HEK293 (cell line): ENCODE measurements around the gene AKR1B15.

Source experiments
- GFI1B ChIP-seq: fragments of 450-650 bp; formaldehyde crosslinking; IDR thresholded peaks from 2 replicates; pipeline ENCODE4 v1.5.1; 2016; ENCODE audit warnings: missing biosample characterization, missing genetic modification characterization
- HOXD13 ChIP-seq: sonication (generic); formaldehyde crosslinking; IDR thresholded peaks from 2 replicates; pipeline ENCODE4 v1.8.0; 2022; ENCODE audit warnings: missing genetic modification reagents, borderline replicate concordance
- IKZF3 ChIP-seq: fragments of 450-650 bp; IDR thresholded peaks from 2 replicates; pipeline ENCODE4 v1.5.0; 2018; ENCODE audit warnings: missing biosample characterization, mild to moderate bottlenecking, missing genetic modification characterization, moderate library complexity
- KLF9 ChIP-seq: fragments of 450-650 bp; formaldehyde crosslinking; IDR thresholded peaks from 2 replicates; pipeline ENCODE4 v1.5.1; 2016; ENCODE audit warnings: missing biosample characterization, missing genetic modification characterization, low read depth
- MEIS1 ChIP-seq: sonication (generic); formaldehyde crosslinking; IDR thresholded peaks from 2 replicates; pipeline ENCODE4 v1.8.1; 2022; ENCODE audit warnings: missing genetic modification reagents, mild to moderate bottlenecking, borderline replicate concordance
- REST ChIP-seq: fragments of 450-650 bp; formaldehyde crosslinking; IDR thresholded peaks from 2 replicates; pipeline ENCODE4 v1.5.1; 2016; ENCODE audit warnings: missing biosample characterization, missing genetic modification characterization
- ZNF292 ChIP-seq: fragments of 450-650 bp; formaldehyde crosslinking; IDR thresholded peaks from 2 replicates; pipeline ENCODE4 v1.5.1; 2016; ENCODE audit warnings: low read depth, missing biosample characterization, missing genetic modification characterization, borderline replicate concordance
- ZNF350 ChIP-seq: fragments of 450-650 bp; formaldehyde crosslinking; IDR thresholded peaks from 2 replicates; pipeline ENCODE4 v1.5.0; 2017; ENCODE audit warnings: missing biosample characterization, mild to moderate bottlenecking, missing genetic modification characterization
- TF ChIP-seq, protein P1 (sequence below): fragments of 450-650 bp; formaldehyde crosslinking; IDR thresholded peaks from 2 replicates; pipeline ENCODE4 v1.5.1; 2016; ENCODE audit warnings: missing biosample characterization, missing genetic modification characterization, low read depth
- TF ChIP-seq, protein P2 (sequence below): fragments of 450-650 bp; formaldehyde crosslinking; IDR thresholded peaks from 2 replicates; pipeline ENCODE4 v1.5.1; 2016; ENCODE audit warnings: missing biosample characterization, missing genetic modification characterization
- TF ChIP-seq, protein P3 (sequence below): fragments of 450-650 bp; formaldehyde crosslinking; IDR thresholded peaks from 2 replicates; pipeline ENCODE4 v1.5.1; 2016; ENCODE audit warnings: missing biosample characterization, missing genetic modification characterization

- no peak for TF ChIP-seq HOXD13 (CRISPR knock-in tag)
- no peak for TF ChIP-seq GFI1B (tag by site-specific recombination)
- TF ChIP-seq, protein P1, sequence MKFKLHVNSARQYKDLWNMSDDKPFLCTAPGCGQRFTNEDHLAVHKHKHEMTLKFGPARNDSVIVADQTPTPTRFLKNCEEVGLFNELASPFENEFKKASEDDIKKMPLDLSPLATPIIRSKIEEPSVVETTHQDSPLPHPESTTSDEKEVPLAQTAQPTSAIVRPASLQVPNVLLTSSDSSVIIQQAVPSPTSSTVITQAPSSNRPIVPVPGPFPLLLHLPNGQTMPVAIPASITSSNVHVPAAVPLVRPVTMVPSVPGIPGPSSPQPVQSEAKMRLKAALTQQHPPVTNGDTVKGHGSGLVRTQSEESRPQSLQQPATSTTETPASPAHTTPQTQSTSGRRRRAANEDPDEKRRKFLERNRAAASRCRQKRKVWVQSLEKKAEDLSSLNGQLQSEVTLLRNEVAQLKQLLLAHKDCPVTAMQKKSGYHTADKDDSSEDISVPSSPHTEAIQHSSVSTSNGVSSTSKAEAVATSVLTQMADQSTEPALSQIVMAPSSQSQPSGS (tag by site-specific recombination) = no peak
- TF ChIP-seq, protein P2, sequence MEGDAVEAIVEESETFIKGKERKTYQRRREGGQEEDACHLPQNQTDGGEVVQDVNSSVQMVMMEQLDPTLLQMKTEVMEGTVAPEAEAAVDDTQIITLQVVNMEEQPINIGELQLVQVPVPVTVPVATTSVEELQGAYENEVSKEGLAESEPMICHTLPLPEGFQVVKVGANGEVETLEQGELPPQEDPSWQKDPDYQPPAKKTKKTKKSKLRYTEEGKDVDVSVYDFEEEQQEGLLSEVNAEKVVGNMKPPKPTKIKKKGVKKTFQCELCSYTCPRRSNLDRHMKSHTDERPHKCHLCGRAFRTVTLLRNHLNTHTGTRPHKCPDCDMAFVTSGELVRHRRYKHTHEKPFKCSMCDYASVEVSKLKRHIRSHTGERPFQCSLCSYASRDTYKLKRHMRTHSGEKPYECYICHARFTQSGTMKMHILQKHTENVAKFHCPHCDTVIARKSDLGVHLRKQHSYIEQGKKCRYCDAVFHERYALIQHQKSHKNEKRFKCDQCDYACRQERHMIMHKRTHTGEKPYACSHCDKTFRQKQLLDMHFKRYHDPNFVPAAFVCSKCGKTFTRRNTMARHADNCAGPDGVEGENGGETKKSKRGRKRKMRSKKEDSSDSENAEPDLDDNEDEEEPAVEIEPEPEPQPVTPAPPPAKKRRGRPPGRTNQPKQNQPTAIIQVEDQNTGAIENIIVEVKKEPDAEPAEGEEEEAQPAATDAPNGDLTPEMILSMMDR (tag by site-specific recombination) = no peak
- TF ChIP-seq REST (tag by site-specific recombination) = no peak
- TF ChIP-seq ZNF350 (tag by site-specific recombination) = no peak
- no peak for TF ChIP-seq ZNF292
- no peak for TF ChIP-seq KLF9 (tag by site-specific recombination)
- no peak for TF ChIP-seq IKZF3 (tag by site-specific recombination)
- TF ChIP-seq, protein P3, sequence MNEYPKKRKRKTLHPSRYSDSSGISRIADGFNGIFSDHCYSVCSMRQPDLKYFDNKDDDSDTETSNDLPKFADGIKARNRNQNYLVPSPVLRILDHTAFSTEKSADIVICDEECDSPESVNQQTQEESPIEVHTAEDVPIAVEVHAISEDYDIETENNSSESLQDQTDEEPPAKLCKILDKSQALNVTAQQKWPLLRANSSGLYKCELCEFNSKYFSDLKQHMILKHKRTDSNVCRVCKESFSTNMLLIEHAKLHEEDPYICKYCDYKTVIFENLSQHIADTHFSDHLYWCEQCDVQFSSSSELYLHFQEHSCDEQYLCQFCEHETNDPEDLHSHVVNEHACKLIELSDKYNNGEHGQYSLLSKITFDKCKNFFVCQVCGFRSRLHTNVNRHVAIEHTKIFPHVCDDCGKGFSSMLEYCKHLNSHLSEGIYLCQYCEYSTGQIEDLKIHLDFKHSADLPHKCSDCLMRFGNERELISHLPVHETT = no peak
- no peak for TF ChIP-seq MEIS1 (CRISPR knock-in tag)
Measured at GRCh38 chr7:134530460-134530859, 18.4 kb upstream of the AKR1B15 start.
